GM12892 (cell line): ENCODE data around the gene SORBS2.

Experiments used
- POLR2A ChIP-seq: IDR thresholded peaks from 2 replicates; pipeline ENCODE4 v1.6.1; 2011; ENCODE audit warnings: low read depth, low read length, control low read depth
- TAF1 ChIP-seq: IDR thresholded peaks from 2 replicates; pipeline ENCODE4 v1.6.1; 2011; ENCODE audit warnings: low read depth, mild to moderate bottlenecking, control low read depth, low read length, borderline replicate concordance

- TF ChIP-seq TAF1 (no peak), POLR2A (no peak)
Observed at GRCh38 chr4:185837415-185838103, 25.6 kb upstream of the SORBS2 start.
